ENCODE data around the gene ARHGAP32. TPM values are rescaled to one million over a fixed set of nuclear protein-coding genes. Genes with fewer than 3 reads are reported as not detected.

The ARHGAP32 gene
- total RNA-seq, 1 experiment from 2014 or later = 22.0 TPM

GRCh38 chr11:128968916-128969315 is 223.2 kb downstream of the ARHGAP32 start:
- no peak overlapping the region for H4K91ac ChIP-seq (ENCODE audit: insufficient read length, low read depth, low read length)
- no peak overlapping the region for H3K56ac ChIP-seq (ENCODE audit: insufficient read length, low read depth, low read length)
- H3T11ph ChIP-seq (ENCODE audit: low read length) = no peak overlapping the region
- no peak overlapping the region for H3K4ac ChIP-seq (ENCODE audit: low read depth, low read length)
- no peak overlapping the region for H3K4me2 ChIP-seq (ENCODE audit: insufficient read depth, insufficient read length, low read length)
- H4K8ac ChIP-seq (replicated peaks; ENCODE audit: insufficient read length, low read depth, low read length) = no peak overlapping the region
- no peak overlapping the region for H4K5ac ChIP-seq (ENCODE audit: insufficient read length, low read depth, low read length)
- H3K4me1 Mint-ChIP-seq = peaks cover 7 to 9% of the 10 kb centered on the region in 2 experiments; a peak in 3 of 4 replicates
- no peaks in the 10 kb centered on the region for H3K27me3 ChIP-seq (ENCODE audit: insufficient read depth, low read length)
- H3K27me3 Mint-ChIP-seq (ENCODE audit: low read depth) = no peaks in the 10 kb centered on the region
- no peak overlapping the region for H2BK20ac ChIP-seq (ENCODE audit: low read depth, low read length, poor library complexity, severe bottlenecking)
- no peaks in the 10 kb centered on the region for H3K79me1 ChIP-seq (ENCODE audit: insufficient read depth, low read depth, low read length, poor library complexity, severe bottlenecking)
- H3K9ac ChIP-seq (ENCODE audit: extremely low read depth, insufficient read length, low read length) = no peak overlapping the region
- H3K36me3 Mint-ChIP-seq (ENCODE audit: insufficient read depth in 1 of 3, low read depth in 3 of 3) = peaks cover 22 to 35% (median 34%) of the 10 kb centered on the region in 3 experiments; a peak in 6 of 7 replicates
- H2BK5ac ChIP-seq (ENCODE audit: insufficient read length, low read length) = no peak overlapping the region
- H3K23ac ChIP-seq (ENCODE audit: insufficient read length, low read depth, low read length) = no peak overlapping the region
- H3K4me3 Mint-ChIP-seq = no peak overlapping the region
- WGBS (ENCODE audit: extremely low coverage, insufficient read length, low lambda C conversion rate) = no CpG with 5 or more reads among the region's 9 CpGs
- no peak overlapping the region for H3K14ac ChIP-seq (ENCODE audit: insufficient read depth, low read length)
- no peak overlapping the region for H3K27ac ChIP-seq (ENCODE audit: insufficient read length, low read depth, low read length)
- no peak overlapping the region for H3K27ac Mint-ChIP-seq
- no peaks in the 10 kb centered on the region for H3K23me2 ChIP-seq (ENCODE audit: insufficient read length, low read depth, low read length, poor library complexity, severe bottlenecking)
- H2AK5ac ChIP-seq (ENCODE audit: insufficient read length, low read length) = no peak overlapping the region
- H3K9me3 Mint-ChIP-seq = no peaks in the 10 kb centered on the region
- no peaks in the 10 kb centered on the region for H4K20me1 ChIP-seq (ENCODE audit: control insufficient read depth, insufficient read depth, insufficient read length)
- no peak overlapping the region for H2AFZ ChIP-seq (ENCODE audit: low read length)
- no peaks in the 10 kb centered on the region for H3K79me2 ChIP-seq (ENCODE audit: insufficient read depth, low read length)
- no peak overlapping the region for H2BK120ac ChIP-seq (ENCODE audit: low read depth, low read length, poor library complexity, severe bottlenecking)
- no peak overlapping the region for H2BK15ac ChIP-seq (ENCODE audit: low read depth, low read length)
- TF ChIP-seq CTCF (conservative IDR thresholded peaks at IDR 0.05) = no peak
- H2BK12ac ChIP-seq (ENCODE audit: insufficient read length, low read depth, low read length) = no peak overlapping the region
- H3K9me3 ChIP-seq (ENCODE audit: control insufficient read depth, low read depth, low read length) = no peaks in the 10 kb centered on the region
- no peak overlapping the region for H3K18ac ChIP-seq (ENCODE audit: insufficient read length, low read depth, low read length)
- no peaks in the 10 kb centered on the region for H3K4me1 ChIP-seq (ENCODE audit: insufficient read depth, low read length)
- no peak for DNase-seq
